SK-N-SH (cell line): ENCODE results near the gene ATP6V1F. TPM values are rescaled to one million over a fixed set of nuclear protein-coding genes. Genes with fewer than 3 reads are reported as not detected.

Experiments
- CTCF ChIA-PET: fragments of 300-600, 350-600 bp; formaldehyde crosslinking; extraction: SDS; loops from one replicate; lab custom pipeline; 2021; lab: Yijun Ruan, JAX
- POLR2A ChIA-PET: fragments of 350-600 bp; sonication (Branson Sonifier 250); formaldehyde crosslinking; extraction: SDS; loops from one replicate; lab custom pipeline; 2020; ENCODE audit warnings: antibody characterized with exemption, inconsistent platforms; lab: Yijun Ruan, JAX
- DNase-seq: peaks from one replicate; pipeline ENCODE4 v3.0.0; 2012
- H2AFZ ChIP-seq: fragments of 200-600 bp; sonication (generic); 2 replicates; pipeline ENCODE4 v1.8.1; 2016; ENCODE audit warnings: antibody characterized with exemption, mild to moderate bottlenecking, low read depth
- H3F3A ChIP-seq: fragments of 200-600 bp; sonication (generic); replicated peaks from 2 replicates; pipeline ENCODE3; 2016; ENCODE audit warnings: antibody characterized with exemption, mild to moderate bottlenecking; ENCODE audit not compliant: insufficient read depth
- H3K27ac ChIP-seq, 2 experiments: fragments of 200-500 bp in 1 of 2; fragments of 200-600 bp in 1 of 2; sonication (Bioruptor generic) in 1 of 2; sonication (generic), shearing (Covaris generic) in 1 of 2; 2 replicates each; pipeline versions ENCODE4 v1.5.1 to v1.6.1; 2014 to 2016; ENCODE audit warnings: low read depth in 2 of 2, inconsistent platforms in 1 of 2, low read length in 1 of 2, mild to moderate bottlenecking in 1 of 2, mixed read lengths in 1 of 2
- H3K27me3 ChIP-seq: fragments of 200-600 bp; sonication (generic), shearing (Covaris generic); 2 replicates; pipeline ENCODE4 v1.6.1; 2016; ENCODE audit warnings: mixed run types; ENCODE audit not compliant: insufficient read depth
- H3K36me3 ChIP-seq, 2 experiments: fragments of 200-500 bp in 1 of 2; fragments of 200-600 bp in 1 of 2; sonication (Bioruptor generic) in 1 of 2; sonication (generic) in 1 of 2; replicated peaks in 1 of 2; 2 replicates each; pipeline versions ENCODE3 to v1.5.1; 2014 to 2016; ENCODE audit warnings: low read length in 1 of 2, mild to moderate bottlenecking in 1 of 2; ENCODE audit not compliant: insufficient read depth in 2 of 2, control insufficient read depth in 1 of 2
- H3K4me1 ChIP-seq, 2 experiments: fragments of 200-500 bp in 1 of 2; fragments of 200-600 bp in 1 of 2; sonication (Bioruptor generic) in 1 of 2; sonication (generic), shearing (Covaris generic) in 1 of 2; 2 replicates each; pipeline versions ENCODE4 v1.5.1 to v1.6.1; 2014 to 2016; ENCODE audit warnings: low read depth in 1 of 2, low read length in 1 of 2, mixed run types in 1 of 2; ENCODE audit not compliant: insufficient read depth in 2 of 2, control insufficient read depth in 1 of 2
- H3K4me2 ChIP-seq: fragments of 200-600 bp; sonication (generic), shearing (Covaris generic); 2 replicates; pipeline ENCODE4 v1.6.1; 2017; ENCODE audit warnings: mixed run types
- H3K4me3 ChIP-seq, 2 experiments: fragments of 200-500 bp in 1 of 2; fragments of 200-600 bp in 1 of 2; sonication (Bioruptor generic) in 1 of 2; sonication (generic), shearing (Covaris generic) in 1 of 2; 2 replicates each; pipeline versions ENCODE4 v1.5.1 to v1.8.1; 2014 to 2016; ENCODE audit warnings: low read depth in 2 of 2, inconsistent platforms in 1 of 2, low read length in 1 of 2, mild to moderate bottlenecking in 1 of 2, mixed read lengths in 1 of 2, moderate library complexity in 1 of 2
- H3K79me2 ChIP-seq: fragments of 200-600 bp; sonication (generic); 2 replicates; pipeline ENCODE4 v1.8.1; 2017; ENCODE audit warnings: mild to moderate bottlenecking; ENCODE audit not compliant: insufficient read depth
- H3K9ac ChIP-seq: fragments of 200-600 bp; sonication (generic); 2 replicates; pipeline ENCODE4 v1.6.1; 2017; ENCODE audit warnings: mixed run types
- H3K9me2 ChIP-seq: fragments of 200-600 bp; sonication (generic); 2 replicates; pipeline ENCODE4 v1.6.1; 2017; ENCODE audit warnings: mixed run types
- H3K9me3 ChIP-seq: fragments of 200-600 bp; sonication (generic); 2 replicates; pipeline ENCODE4 v1.6.1; 2017; ENCODE audit warnings: mixed run types, mild to moderate bottlenecking, moderate library complexity
- H4K20me1 ChIP-seq: fragments of 200-600 bp; sonication (generic); 2 replicates; pipeline ENCODE4 v1.6.1; 2017; ENCODE audit warnings: mild to moderate bottlenecking, mixed run types; ENCODE audit not compliant: insufficient read depth
- CHD2 ChIP-seq: fragments of 150-350 bp; IDR thresholded peaks from 2 replicates; pipeline ENCODE4 v1.6.1; 2018; ENCODE audit warnings: low read length; ENCODE audit not compliant: partially characterized antibody
- CTCF ChIP-seq: fragments of 200-600 bp; sonication (generic); IDR thresholded peaks from 2 replicates; pipeline ENCODE4 v1.6.1; 2017; ENCODE audit warnings: antibody characterized with exemption, mild to moderate bottlenecking, moderate library complexity
- ELF1 ChIP-seq: IDR thresholded peaks from 2 replicates; pipeline ENCODE4 v1.4.0; 2012
- EP300 ChIP-seq, 2 experiments: IDR thresholded peaks; 2 replicates each; pipeline versions ENCODE4 v1.4.0 to v1.6.1; 2012; ENCODE audit warnings: borderline replicate concordance in 1 of 2, low read depth in 1 of 2, low read length in 1 of 2
- GABPA ChIP-seq: IDR thresholded peaks from 2 replicates; pipeline ENCODE4 v1.4.0; 2012; ENCODE audit warnings: low read depth, mild to moderate bottlenecking
- GATA2 ChIP-seq: sonication (generic); formaldehyde crosslinking; IDR thresholded peaks from 2 replicates; pipeline ENCODE4 v1.5.0; 2020; ENCODE audit warnings: mild to moderate bottlenecking, missing genetic modification reagents
- JUND ChIP-seq: IDR thresholded peaks from 2 replicates; pipeline ENCODE4 v1.4.0; 2012
- MXI1 ChIP-seq: IDR thresholded peaks from 2 replicates; pipeline ENCODE4 v1.6.1; 2012; ENCODE audit warnings: mild to moderate bottlenecking, low read depth, low read length, improper control_type of control experiment
- NFIC ChIP-seq: IDR thresholded peaks from 2 replicates; pipeline ENCODE4 v1.4.0; 2012; ENCODE audit warnings: borderline replicate concordance
- PBX3 ChIP-seq: IDR thresholded peaks from 2 replicates; pipeline ENCODE4; 2012
- RXRA ChIP-seq: IDR thresholded peaks from 2 replicates; pipeline ENCODE4 v1.4.0; 2012; ENCODE audit warnings: low read depth, mild to moderate bottlenecking, borderline replicate concordance
- SIN3A ChIP-seq: IDR thresholded peaks from 2 replicates; pipeline ENCODE4 v1.6.1; 2012; ENCODE audit warnings: low read depth, mild to moderate bottlenecking, low read length, moderate library complexity, borderline replicate concordance
- ZBTB33 ChIP-seq: IDR thresholded peaks from 2 replicates; pipeline ENCODE4 v1.4.0; 2012; ENCODE audit warnings: low read depth, borderline replicate concordance
- WGBS: methylation state at CpG from one replicate; pipeline ENCODE4 v1.1.6; 2017; ENCODE audit warnings: low lambda C conversion rate; 5-methylcytosine and 5-hydroxymethylcytosine counted together
- polyA plus RNA-seq, 3 experiments: library from polyadenylated mRNA; depleted of rRNA; stranded (reverse); fragments of >200 nt; gene quantifications; 2 replicates each; pipeline ENCODE4 v1.2.3, GENCODE V29; 2012
- TF ChIP-seq, protein P1 (sequence below): IDR thresholded peaks from 2 replicates; pipeline ENCODE4 v1.4.0; 2012; ENCODE audit warnings: low read depth
- TF ChIP-seq, protein P2 (sequence below): fragments of 150-350 bp; IDR thresholded peaks from 2 replicates; pipeline ENCODE4 v1.6.1; 2016; ENCODE audit warnings: mild to moderate bottlenecking, low read depth, low read length
- TF ChIP-seq, protein P3 (sequence below): IDR thresholded peaks from 2 replicates; pipeline ENCODE4 v1.4.0; 2012; ENCODE audit warnings: low read depth, borderline replicate concordance

ATP6V1F gene
- polyA plus RNA-seq, 1 of the 3 experiments (the other 2 are of a cell fraction) = 495 TPM

GRCh38 chr7:128888039-128888755, 25.5 kb downstream of the ATP6V1F start:
- H3K4me1 ChIP-seq = no peaks in the 10 kb centered on the region; a peak in 1 of 4 replicates
- no peak for DNase-seq
- H4K20me1 ChIP-seq = no peaks in the 10 kb centered on the region
- H3K4me2 ChIP-seq = no peak overlapping the region
- no peak overlapping the region for H3K27ac ChIP-seq
- WGBS = 64% methylated on average over 7 of the region's 7 CpGs
- no peaks in the 10 kb centered on the region for H3K79me2 ChIP-seq
- H3K9me2 ChIP-seq = no peaks in the 10 kb centered on the region
- ChIA-PET POLR2A (no interaction called here), CTCF (interaction anchor here (2.0 to 2.1 kb wide), 2 partner anchors 8 to 203 kb away, joined by 9 to 11 read pairs; no protein-coding TSS in a partner anchor)
- no peaks in the 10 kb centered on the region for H3K36me3 ChIP-seq
- no peaks in the 10 kb centered on the region for H3F3A ChIP-seq
- no peaks in the 10 kb centered on the region for H3K9me3 ChIP-seq
- H3K4me3 ChIP-seq = no peak overlapping the region
- no peak overlapping the region for H2AFZ ChIP-seq
- no peak overlapping the region for H3K9ac ChIP-seq
- TF ChIP-seq PBX3 = no peak
- no peak for TF ChIP-seq CTCF
- no peak for TF ChIP-seq GATA2 (CRISPR knock-in tag)
- TF ChIP-seq CHD2 = no peak
- TF ChIP-seq, protein P1, sequence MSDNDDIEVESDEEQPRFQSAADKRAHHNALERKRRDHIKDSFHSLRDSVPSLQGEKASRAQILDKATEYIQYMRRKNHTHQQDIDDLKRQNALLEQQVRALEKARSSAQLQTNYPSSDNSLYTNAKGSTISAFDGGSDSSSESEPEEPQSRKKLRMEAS = no peak
- no peak for TF ChIP-seq JUND
- no peak for TF ChIP-seq ELF1
- TF ChIP-seq, protein P2, sequence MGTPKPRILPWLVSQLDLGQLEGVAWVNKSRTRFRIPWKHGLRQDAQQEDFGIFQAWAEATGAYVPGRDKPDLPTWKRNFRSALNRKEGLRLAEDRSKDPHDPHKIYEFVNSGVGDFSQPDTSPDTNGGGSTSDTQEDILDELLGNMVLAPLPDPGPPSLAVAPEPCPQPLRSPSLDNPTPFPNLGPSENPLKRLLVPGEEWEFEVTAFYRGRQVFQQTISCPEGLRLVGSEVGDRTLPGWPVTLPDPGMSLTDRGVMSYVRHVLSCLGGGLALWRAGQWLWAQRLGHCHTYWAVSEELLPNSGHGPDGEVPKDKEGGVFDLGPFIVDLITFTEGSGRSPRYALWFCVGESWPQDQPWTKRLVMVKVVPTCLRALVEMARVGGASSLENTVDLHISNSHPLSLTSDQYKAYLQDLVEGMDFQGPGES = no peak
- TF ChIP-seq, protein P3, sequence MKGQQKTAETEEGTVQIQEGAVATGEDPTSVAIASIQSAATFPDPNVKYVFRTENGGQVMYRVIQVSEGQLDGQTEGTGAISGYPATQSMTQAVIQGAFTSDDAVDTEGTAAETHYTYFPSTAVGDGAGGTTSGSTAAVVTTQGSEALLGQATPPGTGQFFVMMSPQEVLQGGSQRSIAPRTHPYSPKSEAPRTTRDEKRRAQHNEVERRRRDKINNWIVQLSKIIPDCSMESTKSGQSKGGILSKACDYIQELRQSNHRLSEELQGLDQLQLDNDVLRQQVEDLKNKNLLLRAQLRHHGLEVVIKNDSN = no peak
- TF ChIP-seq GABPA = no peak
- no peak for TF ChIP-seq ZBTB33
- no peak for TF ChIP-seq EP300 (IDR thresholded peaks at IDR 0.05; ENCODE audit: borderline replicate concordance in 1 of 2, low read depth in 1 of 2, low read length in 1 of 2)
- TF ChIP-seq NFIC = no peak
- TF ChIP-seq MXI1 = no peak
- TF ChIP-seq RXRA = no peak
- TF ChIP-seq SIN3A = no peak
- H3K27me3 ChIP-seq = peaks cover 14% of the 10 kb centered on the region; the same call in 1 of the 2 replicates
